ENCODE measurements around the gene MRPL12. TPM values are rescaled to one million over a fixed set of nuclear protein-coding genes. Genes with fewer than 3 reads are reported as not detected.

The MRPL12 gene
- total and polyA plus RNA-seq, 2 of the 13 experiments (the other 11 are each of a cell fraction or from before 2014, with no cell fraction given): 39.1 to 94.1 TPM

DNA sequence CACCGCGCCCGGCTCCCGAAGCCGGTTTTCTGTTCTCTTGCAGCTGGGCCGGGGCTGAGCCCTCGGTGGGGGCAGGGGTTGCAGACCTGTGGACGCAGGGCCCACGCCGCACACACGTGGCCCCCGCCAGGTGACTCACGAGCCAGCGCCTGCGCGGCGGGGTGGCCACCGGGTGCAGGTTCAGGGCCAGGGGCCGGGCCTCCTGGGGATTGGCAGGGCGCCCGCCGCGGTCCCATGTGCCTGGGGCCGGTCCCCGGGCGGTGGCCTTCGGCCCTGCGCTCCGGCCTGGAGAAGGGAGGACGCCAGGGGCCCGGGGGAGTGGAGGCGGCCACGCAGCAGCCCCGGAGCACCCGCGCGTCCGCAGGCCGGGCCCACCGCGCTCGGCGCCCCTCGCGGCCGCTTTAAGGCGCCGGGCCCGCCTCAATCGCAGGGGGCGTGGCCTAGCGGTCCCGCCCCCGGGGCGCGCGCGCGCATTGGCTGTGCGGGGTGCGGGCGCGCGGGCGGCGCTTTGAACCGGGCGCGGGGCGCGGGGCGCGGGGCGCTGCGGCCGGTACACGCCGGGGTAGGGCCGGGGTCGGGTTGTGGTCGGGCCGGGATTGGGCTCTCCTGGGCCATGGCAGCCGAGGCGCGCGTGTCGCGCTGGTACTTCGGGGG lies 8.8 kb downstream of the MRPL12 start, which contains the start of gene SLC25A10 (continued):
- TF ChIP-seq MEF2D (CRISPR knock-in tag; IDR thresholded peaks at IDR 0.05) (peak; percentile 92), CBX2 (IDR thresholded peaks at IDR 0.05; ENCODE audit: low read depth, low read length) (no peak), CBX2 (CRISPR knock-in tag; IDR thresholded peaks at IDR 0.05; ENCODE audit: low read depth) (no peak), HNRNPUL1 (IDR thresholded peaks at IDR 0.05; ENCODE audit: low read depth, low read length) (no peak), ZNF496 (CRISPR knock-in tag; IDR thresholded peaks at IDR 0.05; ENCODE audit: insufficient replicate concordance) (peak; percentile 54), MEIS1 (CRISPR knock-in tag; IDR thresholded peaks at IDR 0.05; ENCODE audit: borderline replicate concordance) (no peak), CENPX (CRISPR knock-in tag; IDR thresholded peaks at IDR 0.05) (no peak), SYNCRIP (IDR thresholded peaks at IDR 0.05; ENCODE audit: insufficient read depth, low read depth, low read length) (no peak), PHF8 (CRISPR knock-in tag; IDR thresholded peaks at IDR 0.05) (peak; percentile 69), ZNF326 (CRISPR knock-in tag; IDR thresholded peaks at IDR 0.05; ENCODE audit: borderline replicate concordance) (peak; percentile 79; the same call in 1 of the 2 replicates), CHCHD3 (CRISPR knock-in tag; IDR thresholded peaks at IDR 0.05) (peak; percentile 86; the same call in 1 of the 2 replicates), XBP1 (CRISPR knock-in tag; IDR thresholded peaks at IDR 0.05) (peak; percentile 94), MZF1 (CRISPR knock-in tag; IDR thresholded peaks at IDR 0.05; ENCODE audit: borderline replicate concordance) (peak; percentile 94; the same call in 1 of the 2 replicates), THAP11 (CRISPR knock-in tag; IDR thresholded peaks at IDR 0.05) (peak; percentile 88), ZNF354B (CRISPR knock-in tag; IDR thresholded peaks at IDR 0.05) (peak; percentile 90; the same call in 1 of the 2 replicates), HES4 (CRISPR knock-in tag; IDR thresholded peaks at IDR 0.05; ENCODE audit: borderline replicate concordance) (peak; percentile 99)
- TF ChIP-seq, protein P1, sequence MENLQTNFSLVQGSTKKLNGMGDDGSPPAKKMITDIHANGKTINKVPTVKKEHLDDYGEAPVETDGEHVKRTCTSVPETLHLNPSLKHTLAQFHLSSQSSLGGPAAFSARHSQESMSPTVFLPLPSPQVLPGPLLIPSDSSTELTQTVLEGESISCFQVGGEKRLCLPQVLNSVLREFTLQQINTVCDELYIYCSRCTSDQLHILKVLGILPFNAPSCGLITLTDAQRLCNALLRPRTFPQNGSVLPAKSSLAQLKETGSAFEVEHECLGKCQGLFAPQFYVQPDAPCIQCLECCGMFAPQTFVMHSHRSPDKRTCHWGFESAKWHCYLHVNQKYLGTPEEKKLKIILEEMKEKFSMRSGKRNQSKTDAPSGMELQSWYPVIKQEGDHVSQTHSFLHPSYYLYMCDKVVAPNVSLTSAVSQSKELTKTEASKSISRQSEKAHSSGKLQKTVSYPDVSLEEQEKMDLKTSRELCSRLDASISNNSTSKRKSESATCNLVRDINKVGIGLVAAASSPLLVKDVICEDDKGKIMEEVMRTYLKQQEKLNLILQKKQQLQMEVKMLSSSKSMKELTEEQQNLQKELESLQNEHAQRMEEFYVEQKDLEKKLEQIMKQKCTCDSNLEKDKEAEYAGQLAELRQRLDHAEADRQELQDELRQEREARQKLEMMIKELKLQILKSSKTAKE (CRISPR knock-in tag; IDR thresholded peaks at IDR 0.05; ENCODE audit: borderline replicate concordance): peak; percentile 87
- TF ChIP-seq, protein P2, sequence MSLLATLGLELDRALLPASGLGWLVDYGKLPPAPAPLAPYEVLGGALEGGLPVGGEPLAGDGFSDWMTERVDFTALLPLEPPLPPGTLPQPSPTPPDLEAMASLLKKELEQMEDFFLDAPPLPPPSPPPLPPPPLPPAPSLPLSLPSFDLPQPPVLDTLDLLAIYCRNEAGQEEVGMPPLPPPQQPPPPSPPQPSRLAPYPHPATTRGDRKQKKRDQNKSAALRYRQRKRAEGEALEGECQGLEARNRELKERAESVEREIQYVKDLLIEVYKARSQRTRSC (CRISPR knock-in tag; IDR thresholded peaks at IDR 0.05; ENCODE audit: low read depth): peak; percentile 95; the same call in 1 of the 2 replicates
- TF ChIP-seq, protein P3, sequence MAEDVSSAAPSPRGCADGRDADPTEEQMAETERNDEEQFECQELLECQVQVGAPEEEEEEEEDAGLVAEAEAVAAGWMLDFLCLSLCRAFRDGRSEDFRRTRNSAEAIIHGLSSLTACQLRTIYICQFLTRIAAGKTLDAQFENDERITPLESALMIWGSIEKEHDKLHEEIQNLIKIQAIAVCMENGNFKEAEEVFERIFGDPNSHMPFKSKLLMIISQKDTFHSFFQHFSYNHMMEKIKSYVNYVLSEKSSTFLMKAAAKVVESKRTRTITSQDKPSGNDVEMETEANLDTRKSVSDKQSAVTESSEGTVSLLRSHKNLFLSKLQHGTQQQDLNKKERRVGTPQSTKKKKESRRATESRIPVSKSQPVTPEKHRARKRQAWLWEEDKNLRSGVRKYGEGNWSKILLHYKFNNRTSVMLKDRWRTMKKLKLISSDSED (CRISPR knock-in tag; IDR thresholded peaks at IDR 0.05): peak; percentile 90; the same call in 1 of the 2 replicates
- TF ChIP-seq, protein P4, sequence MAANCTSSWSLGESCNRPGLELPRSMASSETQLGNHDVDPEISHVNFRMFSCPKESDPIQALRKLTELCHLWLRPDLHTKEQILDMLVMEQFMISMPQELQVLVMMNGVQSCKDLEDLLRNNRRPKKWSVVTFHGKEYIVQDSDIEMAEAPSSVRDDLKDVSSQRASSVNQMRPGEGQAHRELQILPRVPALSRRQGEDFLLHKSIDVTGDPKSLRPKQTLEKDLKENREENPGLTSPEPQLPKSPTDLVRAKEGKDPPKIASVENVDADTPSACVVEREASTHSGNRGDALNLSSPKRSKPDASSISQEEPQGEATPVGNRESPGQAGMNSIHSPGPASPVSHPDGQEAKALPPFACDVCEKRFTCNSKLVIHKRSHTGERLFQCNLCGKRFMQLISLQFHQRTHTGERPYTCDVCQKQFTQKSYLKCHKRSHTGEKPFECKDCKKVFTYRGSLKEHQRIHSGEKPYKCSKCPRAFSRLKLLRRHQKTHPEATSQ (CRISPR knock-in tag; IDR thresholded peaks at IDR 0.05; ENCODE audit: borderline replicate concordance): peak; percentile 93; the same call in 1 of the 2 replicates
- TF ChIP-seq, protein P5, sequence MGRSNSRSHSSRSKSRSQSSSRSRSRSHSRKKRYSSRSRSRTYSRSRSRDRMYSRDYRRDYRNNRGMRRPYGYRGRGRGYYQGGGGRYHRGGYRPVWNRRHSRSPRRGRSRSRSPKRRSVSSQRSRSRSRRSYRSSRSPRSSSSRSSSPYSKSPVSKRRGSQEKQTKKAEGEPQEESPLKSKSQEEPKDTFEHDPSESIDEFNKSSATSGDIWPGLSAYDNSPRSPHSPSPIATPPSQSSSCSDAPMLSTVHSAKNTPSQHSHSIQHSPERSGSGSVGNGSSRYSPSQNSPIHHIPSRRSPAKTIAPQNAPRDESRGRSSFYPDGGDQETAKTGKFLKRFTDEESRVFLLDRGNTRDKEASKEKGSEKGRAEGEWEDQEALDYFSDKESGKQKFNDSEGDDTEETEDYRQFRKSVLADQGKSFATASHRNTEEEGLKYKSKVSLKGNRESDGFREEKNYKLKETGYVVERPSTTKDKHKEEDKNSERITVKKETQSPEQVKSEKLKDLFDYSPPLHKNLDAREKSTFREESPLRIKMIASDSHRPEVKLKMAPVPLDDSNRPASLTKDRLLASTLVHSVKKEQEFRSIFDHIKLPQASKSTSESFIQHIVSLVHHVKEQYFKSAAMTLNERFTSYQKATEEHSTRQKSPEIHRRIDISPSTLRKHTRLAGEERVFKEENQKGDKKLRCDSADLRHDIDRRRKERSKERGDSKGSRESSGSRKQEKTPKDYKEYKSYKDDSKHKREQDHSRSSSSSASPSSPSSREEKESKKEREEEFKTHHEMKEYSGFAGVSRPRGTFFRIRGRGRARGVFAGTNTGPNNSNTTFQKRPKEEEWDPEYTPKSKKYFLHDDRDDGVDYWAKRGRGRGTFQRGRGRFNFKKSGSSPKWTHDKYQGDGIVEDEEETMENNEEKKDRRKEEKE (IDR thresholded peaks at IDR 0.05): no peak

All from HepG2 (cell line).